Posterior vena cava (tissue), 2 donors: ENCODE results near the gene DNMT3A. TPM values are rescaled to one million over a fixed set of nuclear protein-coding genes. Genes with fewer than 3 reads are reported as not detected.

Source experiments
- DNase-seq: peaks from one replicate; pipeline ENCODE4 v3.0.0-alpha.2; 2020; ENCODE audit warnings: low spot score
- intact Hi-C, 2 donors: fragments of 100-400 bp; cut with DNase I; formaldehyde crosslinking; loops; one replicate each; pipeline versions ENCODE4 v1.14.1 to v1.14.2; 2022 to 2023
- total RNA-seq, 2 donors: library from RNA; stranded (reverse); fragmentation: NEBNext Ultra II Directional; extraction: Animal tissue kit (Norgen Biotek cat#: 25700); gene quantifications; one replicate each; pipeline ENCODE4 v1.2.1, GENCODE V29; 2021
- donor health status: DM: yes; HTN: yes; CAD: no.
- donor health status: DM: yes; HTN: yes; CAD: no.

Gene DNMT3A
- total RNA-seq, 2 donors from 2014 or later, result 25.9 to 26.3 TPM

DNA sequence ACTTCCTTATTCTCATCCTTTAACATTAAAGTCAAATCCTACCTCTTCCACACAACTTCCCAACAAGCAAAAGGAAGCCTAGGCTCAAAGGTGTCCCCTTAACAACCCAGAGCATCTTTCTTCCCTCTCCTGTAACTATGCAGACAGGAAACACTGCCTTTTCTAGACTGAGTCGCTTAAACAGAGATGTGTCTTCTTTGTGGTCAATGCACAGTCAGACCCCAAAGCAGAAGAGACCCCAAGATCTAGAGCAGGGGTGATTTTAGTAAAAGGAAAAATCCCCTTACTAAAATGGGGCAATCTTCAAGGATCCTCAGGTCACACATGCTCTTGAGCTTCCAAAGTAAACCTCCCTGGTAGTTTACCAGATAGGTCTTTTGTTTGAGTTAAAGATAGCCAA lies 86.8 kb downstream of the DNMT3A start:
- DNase-seq, result no peak
- intact Hi-C loops, result no loop called here

DNA sequence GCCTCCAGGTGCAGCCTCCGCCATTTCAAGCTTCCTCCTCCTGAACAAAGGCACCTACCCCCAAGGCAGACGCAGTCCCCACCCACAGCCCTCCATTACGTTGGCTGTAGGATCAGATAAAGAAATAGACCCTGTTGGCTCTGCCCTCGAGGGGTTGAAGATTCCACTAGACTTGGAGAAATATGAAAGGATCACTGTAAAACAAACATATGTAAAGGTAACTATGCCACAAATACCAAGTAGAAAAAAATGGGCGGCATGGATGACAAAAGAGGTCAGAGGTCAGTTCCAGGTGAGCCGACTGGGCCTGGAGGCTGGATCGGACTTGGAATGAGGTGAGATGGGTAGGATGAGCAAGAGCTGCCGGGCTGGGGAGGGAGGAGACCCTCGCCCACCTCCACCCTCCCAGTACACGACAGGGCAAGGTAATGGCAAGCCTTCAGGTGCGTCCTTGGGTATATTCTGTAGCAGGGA lies 88.5 kb downstream of the DNMT3A start:
- intact Hi-C loops, result no loop called here
- DNase-seq, result no peak

DNA sequence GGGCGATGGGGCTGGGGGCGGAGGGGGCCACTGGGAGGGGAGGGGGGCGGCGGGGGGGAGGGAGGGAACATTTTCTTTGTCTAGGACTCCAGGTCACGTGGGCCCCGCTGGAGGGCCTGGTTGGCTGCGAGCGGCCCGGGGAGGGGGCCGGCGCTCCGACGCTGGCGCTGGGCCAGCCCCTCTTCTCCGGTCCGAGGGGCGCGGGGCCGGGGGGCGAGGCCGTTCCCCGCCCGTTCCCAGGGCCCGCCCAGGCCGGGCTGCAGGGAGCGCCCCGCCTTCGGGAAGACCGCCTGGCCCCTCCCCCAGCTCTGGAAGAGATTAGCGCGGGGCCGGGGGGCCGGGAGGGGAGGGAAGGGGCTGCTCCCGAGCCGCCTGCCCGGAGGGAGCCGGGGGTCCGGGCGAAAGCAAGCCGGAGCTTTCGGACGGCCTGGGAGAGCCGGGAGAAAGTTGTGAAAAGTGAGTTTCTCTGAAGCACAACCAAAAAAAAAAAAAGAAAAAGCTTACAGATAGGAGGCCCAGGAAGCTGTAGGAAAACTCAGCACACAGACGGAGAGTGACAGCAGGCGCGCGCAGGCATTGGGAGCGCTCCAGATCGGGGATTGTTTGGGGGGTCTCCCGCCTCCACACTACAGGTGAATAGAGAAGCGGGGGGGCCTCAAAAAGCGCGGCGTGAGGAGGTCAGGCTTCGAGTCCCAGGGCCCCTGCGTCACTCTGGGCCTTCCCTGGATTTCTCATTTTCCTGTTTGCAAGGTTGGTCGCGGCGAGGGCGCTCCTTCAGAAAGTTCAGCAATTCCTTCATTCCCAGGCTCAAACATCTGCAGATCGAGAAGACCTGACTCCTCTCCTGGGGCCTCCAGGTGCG lies 89.2 kb downstream of the DNMT3A start:
- intact Hi-C loops, result no loop called here

DNA sequence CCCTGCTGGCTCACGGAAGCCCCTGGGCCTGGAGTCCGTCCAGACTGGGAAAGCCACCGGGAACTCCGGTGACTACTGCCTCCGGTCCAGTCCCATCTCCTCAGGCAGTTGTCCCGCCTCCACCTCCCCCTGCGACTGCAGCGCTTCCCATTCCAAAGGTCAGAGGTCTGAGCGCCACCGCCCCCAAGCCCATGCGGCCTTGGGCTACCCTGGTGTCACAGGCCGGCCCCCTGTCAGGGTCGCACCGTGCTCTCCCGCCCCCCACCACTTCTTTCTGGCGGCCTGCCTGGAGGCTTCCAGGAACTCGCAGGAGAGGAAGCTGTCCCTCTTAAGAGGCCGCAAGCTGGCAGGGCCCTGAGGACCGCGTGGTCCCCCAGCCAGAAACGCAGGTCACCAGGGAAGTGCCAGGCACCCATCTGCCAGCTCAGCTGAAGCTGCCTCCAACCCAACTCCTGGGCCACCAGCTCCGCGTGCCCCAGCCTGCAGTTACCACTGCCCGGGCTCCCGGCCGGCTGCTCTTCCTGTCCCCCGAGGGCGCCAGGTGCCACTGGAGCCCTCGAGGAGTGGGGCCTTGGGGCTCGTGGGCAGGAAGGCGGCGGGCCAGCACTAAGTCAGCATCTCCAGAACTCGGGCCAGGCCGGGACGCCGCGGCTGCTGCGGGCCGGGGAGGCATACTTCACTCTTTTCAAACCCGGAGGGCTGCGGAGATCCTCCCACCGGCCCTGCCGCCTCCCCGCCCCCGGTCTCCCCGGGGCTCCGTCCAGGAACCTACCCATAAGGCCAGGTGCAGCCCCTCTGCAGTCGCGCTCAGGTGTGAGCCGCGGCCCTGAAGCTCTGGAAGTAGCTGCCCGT lies 90.1 kb downstream of the DNMT3A start:
- intact Hi-C loops, result no loop called here
- peak; percentile 84 for DNase-seq

More for the DNA sequence above, 89.2 kb downstream of the DNMT3A start:
- DNase-seq, result peak; percentile 85

DNA sequence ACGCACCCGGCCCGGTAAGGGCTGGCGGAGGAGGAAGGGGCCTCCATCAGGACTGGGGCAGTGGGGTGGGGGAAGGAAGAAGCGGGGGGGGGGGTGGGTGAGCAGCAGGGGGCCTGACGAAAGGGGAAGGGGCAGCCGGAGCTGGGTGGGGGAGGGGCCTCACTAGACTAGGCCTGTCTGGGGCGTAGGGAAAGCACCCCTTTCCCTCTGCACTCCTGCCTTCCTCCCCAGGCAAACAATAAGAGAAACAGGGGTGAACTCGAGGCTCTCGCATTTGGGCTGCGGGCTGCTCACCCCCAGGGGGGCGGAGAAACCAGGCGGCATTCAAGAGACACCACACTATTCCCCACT lies 90.7 kb downstream of the DNMT3A start:
- intact Hi-C loops, result no loop called here
- DNase-seq, result no peak

DNA sequence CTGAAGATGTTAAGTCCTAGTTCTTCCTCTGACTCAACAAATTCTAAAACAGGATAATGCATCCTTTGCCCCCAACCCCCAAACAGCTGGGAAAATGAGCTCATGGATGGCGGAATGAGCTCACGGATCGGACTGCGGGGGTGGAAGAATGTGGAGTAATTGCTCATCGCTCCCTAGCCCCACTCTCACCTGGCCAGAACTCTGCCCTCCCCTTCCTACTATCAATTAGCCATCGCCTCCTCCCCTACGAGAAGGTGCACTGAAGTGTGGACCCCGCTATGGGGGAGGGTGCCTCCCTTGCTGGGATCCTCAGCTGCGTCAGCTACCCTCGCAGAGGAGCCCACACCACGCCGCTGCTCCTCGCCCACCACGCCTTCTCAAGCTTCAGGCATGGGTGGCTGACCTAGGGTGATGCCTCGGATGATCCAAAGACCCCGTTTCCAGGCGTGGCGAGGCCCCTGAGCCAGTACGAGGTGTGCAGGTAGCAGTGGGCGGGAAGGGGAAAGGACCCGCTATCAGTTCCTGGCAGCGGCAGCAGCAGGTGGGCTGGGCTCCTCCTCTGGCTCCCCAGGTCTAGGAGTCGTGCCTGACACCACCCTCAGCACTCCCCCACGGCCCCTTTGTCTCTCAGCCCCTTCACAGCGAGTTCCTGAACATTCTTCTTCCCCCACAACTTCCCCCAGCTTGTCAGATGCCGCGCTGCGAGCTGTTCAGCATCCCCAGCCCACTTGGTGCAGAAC lies 91.2 kb downstream of the DNMT3A start:
- intact Hi-C loops, result no loop called here
- no peak for DNase-seq

DNA sequence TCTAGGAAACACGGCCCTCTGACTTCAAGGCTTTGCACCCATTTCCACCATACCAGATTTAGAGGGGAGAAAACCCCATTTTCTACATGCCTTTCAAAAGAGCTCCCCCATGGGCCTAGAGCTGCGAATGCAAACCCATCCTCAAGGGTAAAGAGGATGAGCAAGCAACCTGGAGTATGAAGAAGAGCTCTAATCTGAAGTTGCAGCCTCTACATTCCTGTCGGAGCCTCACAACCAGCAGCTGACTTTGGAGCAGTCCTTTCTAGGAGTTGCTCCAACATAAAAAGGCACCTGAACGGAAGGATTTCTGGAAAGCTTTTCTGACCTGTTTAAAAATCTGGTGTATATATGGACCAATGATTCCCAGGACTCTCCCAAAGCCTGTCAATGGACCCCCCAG lies 91.9 kb downstream of the DNMT3A start:
- no peak for DNase-seq
- intact Hi-C loops, result no loop called here

DNA sequence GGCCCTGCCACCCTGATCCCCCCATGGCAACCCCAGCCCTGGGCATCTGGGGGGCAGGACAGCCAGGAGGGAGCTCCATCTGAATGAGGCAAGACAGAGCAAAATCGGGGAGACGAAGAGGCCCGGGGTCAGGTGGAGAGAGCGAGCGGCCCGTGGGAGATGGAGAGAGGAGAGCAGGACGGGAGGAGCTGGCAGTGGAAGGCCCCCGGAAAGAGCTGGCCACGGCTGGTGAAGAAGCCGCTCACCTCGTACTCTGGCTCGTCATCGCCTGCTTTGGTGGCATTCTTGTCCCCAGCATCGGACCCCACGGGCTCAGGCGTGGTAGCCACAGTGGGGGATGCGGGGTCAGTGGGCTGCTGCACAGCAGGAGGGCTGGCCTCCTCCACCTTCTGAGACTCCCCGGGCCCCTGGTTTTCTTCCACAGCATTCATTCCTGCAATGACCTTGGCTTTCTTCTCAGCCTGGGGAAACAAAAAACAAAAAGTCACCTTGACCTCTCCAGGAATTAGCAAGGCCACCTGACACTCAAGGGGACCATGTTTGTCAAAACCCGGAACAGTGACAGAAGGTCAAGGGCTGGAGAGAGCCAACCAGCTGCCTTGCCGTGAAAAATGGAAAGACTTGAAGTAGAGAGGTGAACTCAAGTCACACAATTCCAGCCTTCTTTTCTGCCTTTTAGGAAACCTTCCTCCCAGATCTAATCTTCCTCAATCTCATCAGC lies 93.8 kb downstream of the DNMT3A start:
- no peak for DNase-seq
- intact Hi-C loops, result no loop called here

DNA sequence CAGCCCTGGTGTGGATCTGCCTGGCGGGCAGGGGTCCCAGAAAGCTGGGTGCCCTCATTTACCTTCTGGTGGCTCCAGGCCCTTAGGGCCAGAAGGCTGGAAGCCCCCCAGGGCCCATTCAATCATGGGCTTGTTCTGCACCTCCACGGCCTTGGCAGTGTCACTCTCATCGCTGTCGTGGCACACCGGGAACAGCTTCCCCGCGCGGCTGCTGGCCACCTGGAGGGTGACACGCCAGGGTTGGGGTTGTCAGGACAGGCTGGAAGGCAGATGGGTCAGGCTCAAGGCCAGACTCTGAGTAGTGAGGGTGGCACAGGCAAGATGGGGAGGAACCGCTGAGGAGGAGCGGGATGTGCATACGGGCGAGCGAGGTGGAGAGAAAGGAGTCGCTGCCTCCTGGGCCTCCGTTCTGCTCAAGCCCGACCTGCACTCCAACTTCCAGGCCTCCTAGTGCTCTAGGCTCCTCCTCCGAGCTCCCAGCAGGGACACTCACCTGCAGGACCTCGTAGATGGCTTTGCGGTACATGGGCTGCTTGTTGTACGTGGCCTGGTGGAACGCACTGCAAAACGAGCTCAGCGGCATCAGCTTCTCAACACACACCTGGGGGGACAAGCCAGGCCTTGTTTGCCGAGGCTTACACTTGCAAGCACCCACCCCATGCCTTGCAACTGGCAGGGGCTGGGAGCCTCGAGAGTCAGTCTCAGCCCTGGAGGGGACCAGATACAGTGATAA lies 95.0 kb downstream of the DNMT3A start:
- DNase-seq, result no peak

DNA sequence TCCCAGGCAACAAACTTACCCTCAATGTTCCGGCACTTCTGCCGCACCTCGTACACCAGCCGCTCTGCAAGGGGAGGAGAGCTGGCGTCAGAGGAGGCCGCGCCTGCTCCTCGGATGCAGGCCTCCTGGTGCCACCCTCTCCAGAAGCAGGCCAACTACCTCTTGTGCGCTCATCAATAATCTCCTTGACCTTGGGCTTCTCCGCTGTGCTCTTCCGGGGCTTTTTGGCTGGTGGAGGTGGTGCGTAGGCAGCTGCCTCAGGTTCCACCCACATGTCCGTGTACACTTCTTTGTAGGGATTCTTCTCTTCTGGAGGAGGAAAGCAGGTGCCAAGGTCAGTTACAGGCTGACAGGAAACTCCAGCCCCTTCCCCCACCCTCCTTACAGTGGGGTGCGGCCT lies 95.7 kb downstream of the DNMT3A start:
- intact Hi-C loops, result no loop called here
- DNase-seq, result no peak

More for the DNA sequence above, 95.0 kb downstream of the DNMT3A start:
- intact Hi-C loops, result no loop called here

DNA sequence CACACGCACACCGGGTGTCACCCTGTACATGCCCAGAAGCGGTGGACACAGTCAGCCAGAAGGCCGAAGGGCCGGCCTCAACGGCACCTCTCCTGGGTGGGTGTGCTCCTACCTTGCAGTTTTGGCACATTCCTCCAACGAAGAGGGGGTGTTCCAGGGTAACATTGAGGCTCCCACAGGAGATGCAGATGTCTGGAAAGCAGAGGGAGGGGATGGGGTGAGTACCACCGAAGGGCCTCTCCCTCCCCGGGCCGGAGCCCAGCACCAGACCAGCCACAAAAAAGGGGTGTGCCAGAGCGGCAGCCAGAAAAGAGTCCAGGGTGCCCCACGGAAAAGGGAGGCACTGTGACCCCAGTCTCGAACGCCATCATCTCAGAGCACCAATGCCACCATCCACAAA lies 96.6 kb downstream of the DNMT3A start:
- DNase-seq, result no peak
- intact Hi-C loops, result no loop called here

DNA sequence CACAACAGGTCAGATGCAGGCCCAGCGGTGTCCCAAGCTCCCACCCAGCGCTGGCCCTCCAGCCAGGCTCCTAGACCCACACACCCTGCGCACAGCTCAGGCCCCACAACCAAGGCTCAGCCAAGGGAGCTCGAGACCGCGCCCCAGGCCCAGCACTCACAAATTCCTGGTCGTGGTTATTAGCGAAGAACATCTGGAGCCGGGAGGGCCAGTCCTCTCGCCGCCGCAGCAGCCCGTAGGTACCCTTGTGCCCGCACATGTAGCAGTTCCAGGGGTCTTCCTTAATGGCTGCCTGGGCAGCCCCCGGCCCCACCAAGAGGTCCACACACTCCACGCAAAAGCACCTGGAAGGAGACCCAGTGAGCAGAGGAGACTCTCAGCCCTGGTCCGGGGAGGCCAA lies 97.7 kb downstream of the DNMT3A start:
- intact Hi-C loops, result no loop called here
- DNase-seq, result no peak

DNA sequence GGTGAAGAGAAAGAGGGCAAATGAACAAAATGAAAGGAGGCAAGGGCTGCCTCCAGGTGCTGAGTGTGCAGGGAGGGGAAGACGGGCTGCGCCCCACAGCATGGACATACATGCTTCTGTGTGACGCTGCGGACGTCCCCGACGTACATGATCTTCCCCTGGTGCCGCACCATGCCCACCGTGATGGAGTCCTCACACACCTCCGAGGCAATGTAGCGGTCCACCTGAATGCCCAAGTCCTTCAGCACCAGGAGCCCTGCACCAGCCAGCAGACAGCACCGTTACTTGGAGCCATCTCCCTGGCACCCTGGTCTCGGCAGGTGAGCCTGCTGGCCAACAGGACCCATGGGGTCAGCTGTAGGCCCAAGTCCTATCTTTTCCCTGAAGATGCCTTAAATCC lies 100.3 kb downstream of the DNMT3A start:
- intact Hi-C loops, result no loop called here
- DNase-seq, result no peak

DNA sequence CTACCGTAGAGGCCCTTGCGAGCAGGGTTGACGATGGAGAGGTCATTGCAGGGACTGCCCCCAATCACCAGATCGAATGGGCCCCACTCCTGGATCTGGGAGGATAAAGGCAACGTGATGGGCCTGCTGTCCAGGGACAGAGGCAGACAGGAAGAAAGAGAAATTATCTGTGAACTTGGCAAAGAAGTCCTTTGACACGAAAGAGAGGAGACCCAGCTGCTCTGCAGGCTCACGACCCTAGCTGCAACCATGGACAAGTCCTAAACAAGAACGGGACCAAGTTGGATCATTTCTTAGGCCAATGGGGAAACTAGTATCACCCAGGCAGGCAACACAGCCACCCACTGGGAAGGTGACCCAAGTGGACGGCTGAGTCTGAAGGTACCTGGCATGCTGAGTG lies 101.1 kb downstream of the DNMT3A start:
- no peak for DNase-seq
- intact Hi-C loops, result no loop called here

DNA sequence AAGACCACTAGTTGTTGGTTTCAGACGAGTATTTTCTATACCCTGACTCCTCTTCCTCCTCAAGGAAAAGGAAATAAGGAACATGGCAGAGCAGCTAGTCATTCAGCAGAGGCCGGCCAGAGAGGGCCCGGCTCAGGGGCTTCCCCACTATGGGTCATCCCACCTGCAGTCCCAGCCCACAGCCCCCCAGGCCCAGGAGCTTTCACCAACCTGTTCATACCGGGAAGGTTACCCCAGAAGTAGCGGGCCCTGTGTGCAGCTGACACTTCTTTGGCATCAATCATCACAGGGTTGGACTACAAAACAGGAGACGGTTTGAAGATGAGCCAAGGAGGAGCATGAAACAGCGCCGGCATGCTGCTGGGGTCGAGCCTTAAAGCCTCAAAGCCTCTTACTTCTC lies 102.8 kb downstream of the DNMT3A start:
- intact Hi-C loops, result no loop called here

DNA sequence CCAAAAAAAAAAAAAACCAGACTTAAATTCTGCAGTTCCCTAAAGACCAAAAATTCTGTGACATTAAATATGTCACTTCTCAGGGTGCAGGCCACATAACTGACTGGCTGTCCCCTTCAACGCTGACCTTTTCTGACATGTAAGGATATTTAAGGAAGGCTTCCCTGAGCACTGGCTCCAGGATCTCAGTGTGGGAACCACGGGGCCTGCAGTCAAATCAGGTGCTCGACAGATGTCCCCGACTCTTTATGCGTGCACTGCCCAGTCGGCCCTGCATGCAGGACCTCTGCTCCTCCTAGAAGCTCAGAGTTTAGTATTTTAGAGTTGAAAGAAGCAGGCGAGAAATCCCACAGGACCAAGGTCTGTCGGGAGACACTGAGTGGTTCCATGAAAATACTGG lies 104.0 kb downstream of the DNMT3A start:
- DNase-seq, result no peak

More for the DNA sequence above, 102.8 kb downstream of the DNMT3A start:
- DNase-seq, result no peak

DNA sequence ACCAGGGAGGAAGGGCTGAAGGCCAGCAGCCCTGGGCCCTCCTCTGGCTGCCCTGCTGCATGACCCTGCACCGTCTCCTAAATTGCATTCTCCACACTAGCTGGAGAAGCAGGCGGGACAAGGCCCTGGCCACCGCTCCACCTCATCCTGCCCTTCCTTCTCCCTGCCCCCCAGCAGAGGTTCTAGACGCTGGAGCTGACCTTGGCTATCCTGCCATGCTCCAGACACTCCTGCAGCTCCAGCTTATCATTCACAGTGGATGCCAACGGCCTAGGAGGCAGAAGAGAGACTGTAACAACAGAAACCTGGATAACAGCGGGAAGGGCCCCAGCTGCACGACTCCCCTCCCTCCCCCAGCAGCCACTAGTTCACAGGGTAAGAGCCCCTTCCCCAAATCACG lies 105.0 kb downstream of the DNMT3A start:
- intact Hi-C loops, result no loop called here
- no peak for DNase-seq

More for the DNA sequence above, 104.0 kb downstream of the DNMT3A start:
- intact Hi-C loops, result no loop called here

DNA sequence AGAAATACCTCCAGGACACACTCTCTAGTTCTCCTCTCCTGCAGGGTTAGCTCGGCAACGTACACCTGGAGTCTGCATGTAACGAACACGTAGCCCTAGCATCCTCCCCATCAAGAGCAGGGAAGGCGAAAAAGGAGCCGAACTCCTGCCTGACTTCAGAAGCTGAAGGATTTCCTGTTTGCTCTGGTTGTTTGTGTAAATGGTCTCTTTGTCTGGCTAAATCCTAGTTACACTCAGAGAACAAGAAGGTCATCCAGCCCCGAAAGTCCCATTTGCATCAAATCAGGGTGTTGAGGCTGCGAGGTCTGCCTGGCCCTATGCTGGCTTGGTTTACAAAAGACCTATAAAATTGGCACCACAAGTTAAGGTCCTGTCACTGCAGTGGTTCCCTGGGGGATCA lies 107.0 kb downstream of the DNMT3A start:
- intact Hi-C loops, result no loop called here
- DNase-seq, result no peak
